HG03575 (cell line): Measurements from ENCODE around the gene PCDHA9.
"Not testable (repeated sequence)": the region's sequence is repeated elsewhere in the genome, so short reads cannot be mapped to it uniquely, and the experiment has no call there.

ENCODE experiments used
- ATAC-seq: cut with Tn5 transposase; IDR thresholded peaks from one replicate; pipeline ENCODE4 v1.9.1; 2021; ENCODE audit not compliant: unreplicated experiment, insufficient number of reproducible peaks, low FRiP score; ENCODE audit errors: extremely low read depth

PCDHA9 gene, protein sequence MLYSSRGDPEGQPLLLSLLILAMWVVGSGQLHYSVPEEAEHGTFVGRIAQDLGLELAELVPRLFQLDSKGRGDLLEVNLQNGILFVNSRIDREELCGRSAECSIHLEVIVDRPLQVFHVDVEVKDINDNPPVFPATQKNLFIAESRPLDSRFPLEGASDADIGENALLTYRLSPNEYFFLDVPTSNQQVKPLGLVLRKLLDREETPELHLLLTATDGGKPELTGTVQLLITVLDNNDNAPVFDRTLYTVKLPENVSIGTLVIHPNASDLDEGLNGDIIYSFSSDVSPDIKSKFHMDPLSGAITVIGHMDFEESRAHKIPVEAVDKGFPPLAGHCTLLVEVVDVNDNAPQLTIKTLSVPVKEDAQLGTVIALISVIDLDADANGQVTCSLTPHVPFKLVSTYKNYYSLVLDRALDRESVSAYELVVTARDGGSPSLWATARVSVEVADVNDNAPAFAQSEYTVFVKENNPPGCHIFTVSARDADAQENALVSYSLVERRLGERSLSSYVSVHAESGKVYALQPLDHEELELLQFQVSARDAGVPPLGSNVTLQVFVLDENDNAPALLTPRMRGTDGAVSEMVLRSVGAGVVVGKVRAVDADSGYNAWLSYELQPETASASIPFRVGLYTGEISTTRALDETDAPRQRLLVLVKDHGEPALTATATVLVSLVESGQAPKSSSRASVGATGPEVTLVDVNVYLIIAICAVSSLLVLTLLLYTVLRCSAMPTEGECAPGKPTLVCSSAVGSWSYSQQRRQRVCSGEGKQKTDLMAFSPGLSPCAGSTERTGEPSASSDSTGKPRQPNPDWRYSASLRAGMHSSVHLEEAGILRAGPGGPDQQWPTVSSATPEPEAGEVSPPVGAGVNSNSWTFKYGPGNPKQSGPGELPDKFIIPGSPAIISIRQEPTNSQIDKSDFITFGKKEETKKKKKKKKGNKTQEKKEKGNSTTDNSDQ

DNA sequence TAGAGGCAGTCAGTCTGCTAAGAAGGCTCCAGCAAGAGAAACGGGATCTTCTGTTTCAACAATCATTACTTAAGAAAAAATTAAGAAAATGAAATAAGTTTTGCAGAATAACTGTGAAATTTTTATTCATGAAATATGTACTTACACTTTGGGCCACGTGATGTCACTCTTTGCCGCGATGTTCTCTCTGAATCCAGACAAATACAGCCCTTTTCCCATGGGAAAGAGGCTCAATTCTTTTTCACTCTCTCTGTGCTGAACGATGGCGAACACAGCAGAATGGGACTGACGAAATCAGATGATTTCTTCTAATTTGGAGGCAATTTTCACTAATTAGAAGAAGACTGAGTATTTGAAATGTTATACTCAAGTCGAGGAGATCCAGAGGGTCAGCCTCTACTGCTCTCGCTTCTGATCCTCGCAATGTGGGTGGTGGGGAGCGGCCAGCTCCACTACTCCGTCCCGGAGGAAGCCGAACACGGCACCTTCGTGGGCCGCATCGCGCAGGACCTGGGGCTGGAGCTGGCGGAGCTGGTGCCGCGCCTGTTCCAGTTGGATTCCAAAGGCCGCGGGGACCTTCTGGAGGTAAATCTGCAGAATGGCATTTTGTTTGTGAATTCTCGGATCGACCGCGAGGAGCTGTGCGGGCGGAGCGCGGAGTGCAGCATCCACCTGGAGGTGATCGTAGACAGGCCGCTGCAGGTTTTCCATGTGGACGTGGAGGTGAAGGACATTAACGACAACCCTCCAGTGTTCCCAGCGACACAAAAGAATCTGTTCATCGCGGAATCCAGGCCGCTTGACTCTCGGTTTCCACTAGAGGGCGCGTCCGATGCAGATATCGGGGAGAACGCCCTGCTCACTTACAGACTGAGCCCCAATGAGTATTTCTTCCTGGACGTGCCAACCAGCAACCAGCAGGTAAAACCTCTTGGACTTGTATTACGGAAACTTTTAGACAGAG is at the start of gene PCDHA9:
Gene PCDHA9 (plus strand): TSS at position 244 of the 964 bp plus-strand sequence. CDS start 114 bp downstream, at position 358.
- ATAC-seq, result not testable (repeated sequence)

DNA sequence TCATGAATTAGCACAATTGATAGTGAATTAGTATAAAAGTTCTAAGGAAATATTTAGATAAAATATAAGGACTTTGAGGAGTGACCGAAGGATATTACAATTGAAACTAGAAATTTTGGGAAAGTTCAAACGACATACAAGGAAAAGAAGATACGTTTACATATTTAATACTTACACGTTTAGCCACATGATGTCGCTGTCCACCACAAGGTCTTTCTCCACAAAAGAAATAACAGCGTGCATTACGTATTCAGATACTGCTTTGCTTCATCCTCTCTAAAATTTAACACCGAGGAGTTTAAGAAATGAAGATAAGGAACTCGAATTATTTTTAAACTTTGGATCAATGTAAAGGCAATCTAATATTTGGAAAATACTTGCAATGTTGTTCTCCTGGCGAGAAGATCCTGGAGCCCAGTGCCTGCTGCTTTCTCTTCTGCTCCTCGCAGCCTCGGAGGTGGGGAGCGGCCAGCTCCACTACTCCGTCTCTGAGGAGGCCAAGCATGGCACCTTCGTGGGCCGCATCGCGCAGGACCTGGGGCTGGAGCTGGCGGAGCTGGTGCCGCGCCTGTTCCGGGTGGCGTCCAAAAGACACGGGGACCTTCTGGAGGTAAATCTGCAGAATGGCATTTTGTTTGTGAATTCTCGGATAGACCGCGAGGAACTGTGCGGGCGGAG is 47.2 kb upstream of the PCDHA9 start, which contains the start of gene PCDHA3:
Gene PCDHA3 (plus strand): TSS at position 242 of the 678 bp plus-strand sequence.
- ATAC-seq, result no peak

GRCh38 chr5:140801494-140801841 is 46.7 kb upstream of the PCDHA9 start:
- no peak for ATAC-seq

- not testable (repeated sequence) for ATAC-seq
Measured at GRCh38 chr5:140802381-140802780, 45.8 kb upstream of the PCDHA9 start.

DNA sequence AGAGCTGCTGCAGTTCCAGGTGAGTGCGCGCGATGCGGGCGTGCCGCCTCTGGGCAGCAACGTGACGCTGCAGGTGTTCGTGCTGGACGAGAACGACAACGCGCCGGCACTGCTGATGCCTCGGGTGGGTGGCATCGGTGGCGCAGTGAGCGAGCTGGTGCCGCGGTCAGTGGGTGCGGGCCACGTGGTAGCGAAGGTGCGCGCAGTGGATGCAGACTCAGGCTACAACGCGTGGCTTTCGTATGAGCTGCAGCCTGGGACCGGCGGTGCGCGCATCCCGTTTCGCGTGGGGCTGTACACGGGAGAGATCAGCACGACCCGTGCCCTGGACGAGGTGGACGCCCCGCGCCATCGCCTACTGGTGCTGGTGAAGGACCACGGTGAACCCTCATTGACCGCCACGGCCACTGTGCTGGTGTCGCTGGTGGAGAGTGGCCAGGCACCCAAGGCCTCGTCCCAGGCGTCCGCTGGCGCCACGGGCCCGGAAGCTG is 45.4 kb upstream of the PCDHA9 start:
- no peak for ATAC-seq

GRCh38 chr5:140806834-140807775 is 41.1 kb upstream of the PCDHA9 start, which contains the start of gene PCDHA4:
TSS of gene PCDHA4 (plus strand) at chr5:140807068.
- no peak for ATAC-seq

GRCh38 chr5:140808241-140808888 is 39.8 kb upstream of the PCDHA9 start:
- ATAC-seq, result not testable (repeated sequence)

GRCh38 chr5:140808889-140809291 is 39.3 kb upstream of the PCDHA9 start:
- ATAC-seq, result no peak

DNA sequence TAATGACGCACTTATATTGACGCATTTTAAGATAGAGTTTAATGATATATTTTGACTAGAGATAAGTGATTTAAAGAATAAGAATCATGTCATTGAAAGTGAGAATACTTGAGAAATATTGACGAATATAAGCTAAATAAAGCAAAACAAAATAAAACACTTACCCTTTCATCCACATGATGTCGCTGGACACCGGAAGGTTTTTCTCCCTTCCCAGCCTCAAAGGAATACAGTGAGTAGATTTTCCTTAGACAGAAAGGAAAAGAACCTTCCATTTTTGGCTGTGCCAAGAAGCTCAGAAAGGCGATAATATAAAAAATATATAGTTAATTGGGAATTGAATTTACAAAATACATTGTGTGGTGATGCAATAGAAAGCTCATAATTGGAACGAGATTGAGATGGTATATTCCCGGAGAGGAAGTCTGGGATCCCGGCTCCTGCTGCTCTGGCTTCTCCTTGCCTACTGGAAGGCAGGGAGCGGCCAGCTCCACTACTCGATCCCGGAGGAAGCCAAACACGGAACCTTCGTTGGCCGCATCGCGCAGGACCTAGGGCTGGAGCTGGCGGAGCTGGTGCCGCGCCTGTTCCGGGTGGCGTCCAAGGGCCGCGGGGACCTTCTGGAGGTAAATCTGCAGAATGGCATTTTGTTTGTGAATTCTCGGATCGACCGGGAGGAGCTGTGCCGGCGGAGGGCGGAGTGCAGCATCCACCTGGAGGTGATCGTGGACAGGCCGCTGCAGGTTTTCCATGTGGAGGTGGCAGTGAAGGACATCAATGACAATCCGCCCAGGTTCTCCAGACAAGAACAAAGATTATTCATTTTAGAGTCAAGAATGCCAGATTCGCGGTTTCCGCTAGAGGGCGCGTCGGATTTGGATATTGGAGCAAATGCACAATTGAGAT is 26.6 kb upstream of the PCDHA9 start, which contains the start of gene PCDHA5:
Gene PCDHA5 (plus strand): TSS at position 239 of the 906 bp plus-strand sequence.
- ATAC-seq, result no peak

DNA sequence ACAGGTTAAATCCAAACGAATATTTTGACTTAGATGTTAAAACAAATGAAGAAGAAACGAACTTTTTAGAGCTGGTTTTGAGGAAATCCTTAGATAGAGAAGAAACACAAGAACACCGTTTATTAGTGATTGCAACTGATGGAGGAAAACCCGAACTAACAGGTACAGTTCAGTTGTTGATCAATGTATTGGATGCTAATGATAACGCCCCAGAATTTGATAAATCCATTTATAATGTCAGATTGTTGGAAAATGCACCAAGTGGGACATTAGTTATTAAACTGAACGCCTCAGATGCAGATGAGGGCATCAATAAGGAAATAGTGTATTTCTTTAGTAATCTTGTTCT is 25.9 kb upstream of the PCDHA9 start:
- no peak for ATAC-seq

GRCh38 chr5:140822969-140823368 is 25.2 kb upstream of the PCDHA9 start:
- not testable (repeated sequence) for ATAC-seq

- ATAC-seq, result no peak
Measured at GRCh38 chr5:140823475-140823874, 24.7 kb upstream of the PCDHA9 start.

GRCh38 chr5:140827704-140828361 is 20.3 kb upstream of the PCDHA9 start, which contains the start of gene PCDHA6:
TSS of gene PCDHA6 (plus strand) at chr5:140827960. CDS start at chr5:140828092, 132 bp downstream.
- no peak for ATAC-seq

DNA sequence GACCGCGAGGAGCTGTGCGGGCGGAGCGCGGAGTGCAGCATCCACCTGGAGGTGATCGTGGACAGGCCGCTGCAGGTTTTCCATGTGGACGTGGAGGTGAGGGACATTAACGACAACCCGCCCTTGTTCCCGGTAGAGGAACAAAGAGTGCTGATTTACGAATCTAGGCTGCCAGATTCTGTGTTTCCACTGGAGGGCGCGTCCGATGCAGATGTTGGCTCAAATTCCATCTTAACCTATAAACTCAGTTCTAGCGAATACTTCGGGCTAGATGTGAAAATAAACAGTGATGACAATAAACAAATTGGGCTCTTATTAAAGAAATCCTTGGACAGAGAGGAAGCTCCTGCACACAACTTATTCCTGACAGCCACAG is 19.8 kb upstream of the PCDHA9 start:
- no peak for ATAC-seq
